GM18505 (cell line): Measurements from ENCODE around the gene PCDH1.
"Not testable (repeated sequence)": the region's sequence is repeated elsewhere in the genome, so short reads cannot be mapped to it uniquely, and the experiment has no call there.

Experiments
- ATAC-seq: cut with Tn5 transposase; IDR thresholded peaks from one replicate; pipeline ENCODE4 v1.9.1; 2021; ENCODE audit not compliant: unreplicated experiment
- POLR2A ChIP-seq: IDR thresholded peaks from 4 replicates; pipeline ENCODE4 v1.6.1; 2011; ENCODE audit warnings: borderline replicate concordance; ENCODE audit not compliant: insufficient read depth, insufficient read length; ENCODE audit errors: extremely low read depth

The PCDH1 gene

DNA sequence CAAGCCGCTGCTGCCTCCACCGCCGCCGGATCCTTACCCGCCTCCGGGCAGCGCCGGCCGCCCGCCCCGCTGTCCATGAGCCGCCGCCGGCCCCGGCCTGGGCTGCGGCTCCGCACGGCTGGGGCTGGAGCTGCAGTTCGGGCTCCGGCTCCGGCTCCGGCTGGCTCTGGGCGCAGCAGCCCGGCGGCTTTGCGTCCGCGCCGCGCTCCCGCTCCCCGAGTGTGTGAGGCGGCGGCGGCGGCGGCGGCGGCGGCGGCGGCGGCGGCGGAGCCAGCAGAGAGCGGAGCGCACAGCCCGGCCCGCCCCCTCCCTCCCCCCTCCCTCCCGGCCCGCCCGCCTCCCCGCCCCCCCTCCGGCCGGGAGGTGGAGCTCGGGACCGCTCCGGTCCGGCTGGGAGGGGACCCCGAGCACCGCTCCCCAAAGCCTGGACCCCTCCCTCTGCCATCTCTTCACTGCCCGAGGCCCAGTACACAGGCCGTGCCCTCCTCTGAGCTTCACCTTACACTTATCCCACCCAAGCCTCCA lies at the start of gene PCDH1:
PCDH1 (minus strand) TSS at position 225 of the 525 bp plus-strand sequence; CDS start at position 77, 148 bp downstream.
- no peak for TF ChIP-seq POLR2A
- no peak for ATAC-seq

DNA sequence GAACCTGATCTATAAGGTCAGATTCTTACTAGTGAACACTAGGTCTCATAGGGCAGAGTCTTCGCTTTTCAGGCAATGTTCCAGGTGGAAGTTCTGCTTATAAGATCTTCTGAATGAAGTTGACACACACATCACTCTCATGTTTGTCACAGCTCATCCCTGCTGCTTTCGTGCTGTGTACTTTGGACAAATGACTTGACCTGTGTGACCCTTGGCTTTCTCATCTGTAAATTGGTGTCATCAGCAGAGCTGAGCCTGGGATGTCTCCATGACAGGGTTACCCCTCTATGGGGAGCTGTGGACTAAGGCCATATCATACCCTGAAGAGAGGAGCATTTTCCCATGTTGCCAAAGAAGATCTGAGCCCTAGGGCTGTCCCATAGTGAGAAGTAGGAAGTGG lies 48.2 kb upstream of the PCDH1 start:
- TF ChIP-seq POLR2A, result no peak

DNA sequence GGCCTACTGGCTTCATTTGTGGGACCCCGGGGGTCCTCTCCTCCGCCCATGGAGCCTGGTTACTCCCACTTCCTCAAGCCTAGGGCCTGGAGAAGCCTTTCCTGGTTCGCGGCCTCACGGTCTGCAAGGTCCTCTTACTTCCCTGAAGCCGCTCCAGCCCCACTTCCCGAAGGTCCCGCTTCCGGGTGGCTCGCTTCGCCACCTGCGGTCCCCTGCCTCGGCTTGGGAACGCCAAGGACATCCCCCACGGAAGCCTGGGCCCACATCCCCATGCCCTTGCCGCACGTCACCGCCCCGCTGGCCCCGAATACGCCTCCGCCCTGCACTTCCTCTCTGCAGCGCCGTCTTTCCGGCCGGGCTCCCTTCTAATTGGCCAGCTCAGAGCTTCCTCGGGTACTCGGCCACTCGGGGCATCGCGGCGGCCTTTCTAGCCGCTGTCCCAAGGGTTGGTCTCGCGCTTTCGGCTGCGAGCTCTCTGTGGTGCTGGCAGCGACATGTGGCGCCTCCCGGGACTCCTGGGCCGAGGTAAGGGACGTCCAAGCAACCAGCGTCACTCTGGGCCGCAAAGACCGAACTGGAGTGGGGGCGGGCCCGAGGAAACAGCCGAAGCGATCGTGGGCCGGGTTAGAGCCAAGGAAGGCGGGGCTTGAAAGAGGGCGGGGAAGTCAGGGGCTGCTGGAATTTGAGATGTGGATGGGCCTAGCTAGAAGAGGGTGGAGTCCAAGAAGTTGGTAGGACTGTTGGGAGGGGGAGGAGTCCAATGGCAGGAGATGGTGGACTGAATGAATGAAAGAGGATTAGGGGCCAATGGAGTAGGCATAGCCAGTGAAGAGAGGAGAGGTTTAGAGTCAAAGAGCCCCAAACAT lies 45.5 kb upstream of the PCDH1 start, which contains the start of gene DELE1:
DELE1 (plus strand) TSS at position 424 of the 866 bp plus-strand sequence; CDS start at position 495, 71 bp downstream.
- peak; percentile 92 for TF ChIP-seq POLR2A
- ATAC-seq, result peak; percentile 98

More for the DNA sequence above, 48.2 kb upstream of the PCDH1 start:
- no peak for ATAC-seq

DNA sequence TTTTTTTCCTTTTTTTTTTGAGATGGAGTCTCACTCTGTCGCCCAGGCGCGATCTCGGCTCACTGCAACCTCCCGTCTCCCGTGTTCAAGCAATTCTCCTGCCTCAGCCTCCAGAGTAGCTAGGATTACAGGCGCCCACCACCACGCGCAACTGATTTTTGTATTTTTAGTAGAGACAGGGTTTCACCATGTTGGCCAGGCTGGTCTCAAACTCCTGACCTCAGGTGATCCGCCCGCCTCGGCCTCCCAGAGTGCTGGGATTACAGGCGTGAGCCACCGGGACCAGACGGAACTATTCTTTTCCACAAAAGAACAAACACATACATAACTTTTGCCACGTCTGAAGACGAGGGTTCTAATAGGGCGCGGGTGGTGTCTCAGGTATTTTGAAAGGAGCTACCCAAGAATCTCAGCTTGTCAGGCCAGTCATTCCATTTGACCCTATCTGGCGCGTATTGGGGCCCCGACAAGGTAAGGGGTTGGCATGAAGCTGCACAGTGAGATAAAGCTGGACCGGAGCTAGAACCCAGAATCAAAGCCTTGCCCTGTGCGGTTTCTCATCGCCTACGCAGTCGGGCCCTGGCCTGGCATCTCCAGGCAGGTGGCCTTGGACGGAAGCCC lies 44.7 kb upstream of the PCDH1 start:
- not testable (repeated sequence) for ATAC-seq

DNA sequence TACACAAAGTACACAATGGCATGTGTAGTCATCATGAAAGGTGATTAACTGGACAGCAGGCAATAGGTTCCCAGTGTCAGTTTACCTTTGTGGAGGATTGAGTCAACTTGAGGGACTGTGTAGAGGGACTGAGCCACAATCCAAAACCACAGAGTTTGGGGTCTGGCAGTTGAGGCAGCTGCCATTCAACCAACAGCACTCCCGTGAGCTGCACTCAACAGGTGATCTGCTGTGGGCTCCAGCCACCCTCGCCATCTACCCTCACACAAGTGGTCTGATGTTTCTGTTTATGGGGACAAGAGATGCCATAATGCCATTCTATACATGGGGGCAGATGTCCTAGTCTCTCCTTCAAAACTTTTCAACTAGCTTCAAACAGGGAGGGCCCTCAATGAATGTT lies 42.6 kb upstream of the PCDH1 start:
- no peak for ATAC-seq
- no peak for TF ChIP-seq POLR2A

DNA sequence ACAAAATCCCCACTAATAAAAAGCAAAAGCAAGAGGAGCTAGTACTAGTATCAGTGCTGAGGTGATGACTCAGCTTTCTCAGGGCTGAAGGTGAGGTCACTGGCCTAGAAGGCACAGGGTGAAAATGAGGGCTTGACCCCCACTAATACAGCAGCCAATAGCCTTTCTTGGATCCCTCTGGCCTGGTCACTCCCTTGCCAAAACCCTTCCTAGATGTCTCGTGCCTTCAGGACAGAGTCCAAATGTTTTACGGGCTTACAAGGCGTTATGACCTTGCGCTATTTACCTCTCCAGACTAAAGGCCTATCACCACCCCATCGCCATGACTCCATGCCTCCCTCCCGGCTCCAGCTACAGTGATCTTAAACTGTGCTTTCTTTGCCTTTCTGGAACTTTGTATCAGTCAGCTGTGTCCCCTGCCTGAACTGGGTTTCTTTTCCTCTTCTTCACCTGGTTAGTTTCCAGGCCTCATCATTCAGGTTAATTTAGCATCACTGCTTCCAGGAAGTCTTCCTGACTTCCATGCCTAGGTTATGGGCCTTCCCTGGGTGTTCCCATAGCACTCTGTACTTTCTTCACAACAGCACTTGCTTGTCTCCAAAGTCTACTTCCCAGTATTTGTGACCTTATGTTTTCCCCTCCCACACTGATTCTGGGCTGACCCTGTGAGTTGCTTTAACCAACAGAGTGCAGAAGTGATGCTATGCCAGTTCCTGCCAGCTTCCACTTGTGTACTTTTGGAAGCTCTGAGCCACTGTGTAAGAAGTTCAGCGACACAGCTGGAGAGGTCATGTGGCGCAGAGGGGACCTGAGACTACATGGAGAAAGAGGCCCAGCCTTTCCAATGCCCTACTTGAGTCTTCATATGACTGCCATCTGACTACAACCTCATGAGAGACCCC lies 41.3 kb upstream of the PCDH1 start:
- no peak for ATAC-seq
- no peak for TF ChIP-seq POLR2A

DNA sequence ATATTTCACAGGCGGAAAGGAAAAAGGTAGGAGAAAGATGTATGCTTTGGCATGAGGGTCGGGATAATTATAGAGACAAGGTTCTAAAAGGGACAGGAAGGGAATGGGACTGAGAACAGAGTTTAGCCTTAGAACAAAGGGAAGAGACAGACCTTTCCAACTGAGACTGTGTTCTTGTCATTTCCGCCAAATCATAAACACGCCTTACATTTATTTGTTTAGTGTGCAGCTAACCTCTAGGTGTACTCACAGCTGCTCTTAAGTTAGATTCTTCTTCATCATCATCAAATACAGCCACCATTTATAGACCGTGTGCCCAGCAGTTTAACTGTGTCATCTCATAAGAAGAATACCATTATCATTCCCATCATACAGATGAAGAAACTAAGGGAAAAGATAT lies 39.5 kb upstream of the PCDH1 start:
- TF ChIP-seq POLR2A, result no peak
- ATAC-seq, result no peak

DNA sequence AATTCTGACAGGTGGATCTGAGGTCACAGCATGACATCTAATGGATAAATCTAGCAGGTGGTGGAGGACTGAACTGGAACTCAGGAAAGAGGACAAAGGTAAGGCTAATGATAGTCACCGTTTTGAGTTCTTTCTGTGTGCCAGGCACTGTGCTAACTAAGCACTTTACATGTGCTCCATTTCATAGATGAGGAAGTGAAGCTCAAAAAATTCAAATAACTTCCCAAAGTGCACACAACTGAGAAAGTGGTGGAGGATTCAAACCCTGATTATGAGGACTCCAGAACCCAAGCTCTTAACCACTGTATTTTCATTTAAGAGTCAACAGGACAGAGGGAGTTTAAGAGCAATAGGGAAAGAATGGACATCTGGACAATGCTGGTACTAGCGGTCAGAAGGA lies 38.3 kb upstream of the PCDH1 start:
- no peak for ATAC-seq

DNA sequence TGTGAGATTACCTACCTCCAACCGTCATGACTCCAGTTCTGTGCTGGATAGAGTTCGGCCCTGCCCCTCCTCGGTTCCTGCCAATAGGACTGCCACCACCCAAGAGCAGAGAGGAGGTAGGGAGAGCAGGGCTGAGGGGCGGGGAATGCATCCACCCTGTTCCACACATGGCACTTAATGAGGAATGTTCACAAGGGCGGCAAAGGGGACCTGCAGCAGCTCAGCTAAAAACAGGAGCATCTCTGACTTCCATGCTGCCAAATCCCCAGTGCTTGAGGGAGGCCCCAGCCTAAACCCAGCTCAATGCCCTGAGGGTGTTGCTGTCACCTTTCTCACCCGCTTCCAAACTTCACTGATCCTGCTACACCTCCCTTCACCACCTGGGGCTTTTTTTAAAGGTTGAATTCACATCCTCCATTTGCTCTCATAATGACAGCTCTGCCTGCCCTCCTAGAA lies 37.7 kb upstream of the PCDH1 start:
- ATAC-seq, result no peak
- no peak for TF ChIP-seq POLR2A

More for the DNA sequence above, 38.3 kb upstream of the PCDH1 start:
- no peak for TF ChIP-seq POLR2A

DNA sequence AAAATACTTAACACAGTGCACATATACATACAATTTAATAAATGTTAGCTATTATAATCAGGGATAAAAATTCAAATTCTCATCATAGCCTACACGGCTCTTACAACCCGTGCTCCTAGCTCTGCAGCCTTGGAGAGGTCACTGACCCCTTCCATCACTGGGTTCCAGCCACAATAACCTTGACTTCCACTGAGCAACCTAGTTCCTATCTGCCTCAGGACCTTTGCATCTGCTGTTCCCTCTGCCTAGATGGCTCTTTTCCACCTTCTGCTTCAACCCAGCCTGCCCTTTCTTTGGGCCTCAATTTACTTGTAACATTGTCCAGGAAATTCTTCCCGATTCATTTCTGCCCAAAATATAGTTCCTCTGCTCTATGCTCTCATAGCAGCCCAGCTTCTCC lies 36.6 kb upstream of the PCDH1 start:
- no peak for TF ChIP-seq POLR2A
- no peak for ATAC-seq

DNA sequence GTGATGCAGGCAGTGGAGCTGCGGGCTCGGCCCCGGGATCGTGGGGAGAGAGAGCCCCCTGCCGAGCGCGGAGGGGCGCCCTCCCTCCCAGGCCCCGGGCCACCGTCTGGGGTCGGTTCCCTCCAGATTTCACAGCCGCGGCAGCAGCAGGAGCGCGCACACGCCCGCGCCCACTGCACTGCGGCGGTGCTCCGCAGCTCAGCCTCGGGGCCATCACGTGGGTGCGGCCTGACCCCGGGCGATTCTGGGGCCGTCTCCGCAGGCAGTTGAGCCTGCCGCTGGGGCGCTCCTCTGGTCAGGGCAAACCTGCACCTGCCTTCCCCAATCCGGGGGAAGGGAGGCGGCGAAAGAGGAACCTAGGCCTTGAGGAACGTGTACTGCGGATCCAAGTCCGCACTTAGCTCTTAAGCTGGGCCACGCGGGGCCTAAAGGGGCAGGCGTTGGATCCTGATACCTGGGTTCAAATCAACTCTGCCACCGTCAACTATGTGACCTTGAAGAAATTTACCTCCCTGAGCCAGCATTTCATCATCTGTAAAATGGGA lies 36.1 kb upstream of the PCDH1 start:
- peak; percentile 69 for ATAC-seq
- TF ChIP-seq POLR2A, result no peak

DNA sequence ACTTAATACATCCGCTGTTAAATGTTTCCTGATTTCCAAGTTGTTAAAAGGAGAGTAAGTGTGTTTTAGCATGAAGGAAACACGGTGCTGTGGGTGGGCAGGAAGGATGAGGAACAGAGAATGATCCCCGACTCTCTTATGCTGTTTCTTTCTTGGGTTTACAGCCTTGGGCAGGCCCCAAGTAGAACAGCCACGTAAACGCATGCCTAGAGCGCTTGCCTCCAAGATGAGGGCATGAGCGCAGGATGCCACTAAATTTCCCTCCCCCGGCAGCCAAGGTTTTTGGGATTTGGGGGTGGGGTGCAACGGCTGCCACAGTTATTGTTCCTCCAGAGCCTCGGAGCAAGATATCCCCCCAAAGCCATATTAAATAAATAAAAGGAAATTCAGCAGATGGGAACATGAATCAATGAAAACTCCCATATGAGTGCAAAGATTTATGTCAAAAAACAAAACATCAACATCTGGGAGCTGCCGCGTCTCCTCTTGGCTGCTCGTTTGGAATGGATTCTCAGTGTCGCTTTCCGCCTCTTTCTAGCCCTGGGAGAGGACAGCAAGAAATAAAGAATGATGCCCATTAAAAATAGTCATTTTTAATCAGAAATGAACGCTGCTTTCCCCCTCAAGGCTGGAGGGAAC lies 35.5 kb upstream of the PCDH1 start:
- no peak for TF ChIP-seq POLR2A
- no peak for ATAC-seq
